GM20000 (cell line): ENCODE results near the gene CSNK1G3.

Experiments
- DNase-seq: peaks from one replicate; pipeline ENCODE4 v3.0.0; 2012; ENCODE audit warnings: low spot score
- TF ChIP-seq, protein P1 (sequence below): IDR thresholded peaks from 2 replicates; pipeline ENCODE4 v1.5.1; 2012; ENCODE audit warnings: mild to moderate bottlenecking, control low read depth; ENCODE audit errors: extremely low read depth, missing control alignments

The CSNK1G3 gene

DNA sequence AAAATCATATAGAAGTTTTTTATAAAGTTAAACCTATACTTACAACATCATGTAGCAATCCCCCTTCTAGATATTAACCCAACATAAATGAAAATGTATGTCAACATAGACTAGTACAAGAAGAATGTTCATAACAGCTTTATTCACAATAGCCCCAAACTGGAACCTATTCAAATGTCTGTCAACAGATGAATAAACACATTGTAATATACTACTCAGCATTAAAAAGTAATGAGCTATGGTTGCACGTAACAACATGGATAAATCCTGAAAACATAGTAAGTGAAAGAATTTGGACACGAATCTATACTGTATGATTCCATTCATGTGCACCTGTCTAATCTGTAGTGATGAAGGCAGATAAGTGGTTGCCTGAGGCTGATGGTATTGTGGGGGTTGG is 73.9 kb downstream of the CSNK1G3 start:
- TF ChIP-seq, protein P1, sequence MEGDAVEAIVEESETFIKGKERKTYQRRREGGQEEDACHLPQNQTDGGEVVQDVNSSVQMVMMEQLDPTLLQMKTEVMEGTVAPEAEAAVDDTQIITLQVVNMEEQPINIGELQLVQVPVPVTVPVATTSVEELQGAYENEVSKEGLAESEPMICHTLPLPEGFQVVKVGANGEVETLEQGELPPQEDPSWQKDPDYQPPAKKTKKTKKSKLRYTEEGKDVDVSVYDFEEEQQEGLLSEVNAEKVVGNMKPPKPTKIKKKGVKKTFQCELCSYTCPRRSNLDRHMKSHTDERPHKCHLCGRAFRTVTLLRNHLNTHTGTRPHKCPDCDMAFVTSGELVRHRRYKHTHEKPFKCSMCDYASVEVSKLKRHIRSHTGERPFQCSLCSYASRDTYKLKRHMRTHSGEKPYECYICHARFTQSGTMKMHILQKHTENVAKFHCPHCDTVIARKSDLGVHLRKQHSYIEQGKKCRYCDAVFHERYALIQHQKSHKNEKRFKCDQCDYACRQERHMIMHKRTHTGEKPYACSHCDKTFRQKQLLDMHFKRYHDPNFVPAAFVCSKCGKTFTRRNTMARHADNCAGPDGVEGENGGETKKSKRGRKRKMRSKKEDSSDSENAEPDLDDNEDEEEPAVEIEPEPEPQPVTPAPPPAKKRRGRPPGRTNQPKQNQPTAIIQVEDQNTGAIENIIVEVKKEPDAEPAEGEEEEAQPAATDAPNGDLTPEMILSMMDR: no peak
- no peak for DNase-seq

- TF ChIP-seq, protein P1: no peak
- DNase-seq: no peak
Observed at GRCh38 chr5:123594434-123594833, 82.5 kb downstream of the CSNK1G3 start.

DNA sequence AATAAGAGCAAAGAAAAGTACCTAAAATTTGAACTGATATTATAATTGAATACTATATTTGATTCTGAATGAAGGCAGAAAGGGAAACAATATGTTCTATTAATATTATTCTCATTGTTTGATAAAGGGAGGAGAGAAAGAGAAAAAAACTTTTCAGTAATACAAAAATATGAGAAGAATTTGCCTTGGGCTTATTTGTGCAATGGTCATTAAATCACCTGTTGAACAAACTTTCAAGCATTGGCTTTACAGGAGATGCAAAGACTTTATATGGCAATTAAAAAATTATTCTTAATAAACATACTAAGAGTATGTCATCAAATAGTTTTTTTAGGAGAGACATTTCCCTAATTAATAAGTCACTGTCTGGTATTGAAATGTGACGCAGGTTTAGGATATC is 85.0 kb downstream of the CSNK1G3 start:
- no peak for DNase-seq
- TF ChIP-seq, protein P1: no peak

DNA sequence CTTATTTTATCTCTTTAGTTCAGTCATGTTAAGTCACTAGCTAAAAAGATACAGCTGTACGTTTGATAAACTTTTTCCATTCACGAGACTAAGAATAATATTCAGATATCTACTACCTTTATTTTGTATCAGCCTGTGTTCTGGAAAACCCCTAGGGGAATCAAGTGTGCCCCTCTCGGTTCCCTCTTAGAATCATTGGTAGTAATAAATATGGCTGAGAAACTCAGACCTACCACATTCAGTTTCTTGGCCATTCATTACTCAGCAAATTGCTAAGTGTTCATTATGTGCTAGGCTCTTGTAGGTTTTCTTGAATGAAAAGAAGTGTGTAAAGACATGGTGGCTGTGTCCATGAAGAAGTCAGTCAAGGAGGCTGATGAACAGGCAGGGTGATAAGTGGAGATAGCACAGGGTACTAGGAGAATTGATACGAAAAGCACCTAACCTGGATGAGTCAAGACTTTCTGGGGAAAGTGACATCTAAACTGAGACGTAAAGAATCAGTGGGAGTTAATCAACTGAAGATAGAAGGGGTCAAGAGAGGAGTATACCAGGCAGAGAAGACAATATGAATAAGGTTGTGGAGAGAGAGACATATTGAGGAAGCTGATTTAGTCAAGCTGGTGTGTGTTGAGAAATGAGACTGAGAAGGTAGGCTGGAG is 86.2 kb downstream of the CSNK1G3 start:
- TF ChIP-seq, protein P1: no peak
- DNase-seq: no peak

- DNase-seq: no peak
- TF ChIP-seq, protein P1: no peak
Observed at GRCh38 chr5:123599171-123599570, 87.2 kb downstream of the CSNK1G3 start.

DNA sequence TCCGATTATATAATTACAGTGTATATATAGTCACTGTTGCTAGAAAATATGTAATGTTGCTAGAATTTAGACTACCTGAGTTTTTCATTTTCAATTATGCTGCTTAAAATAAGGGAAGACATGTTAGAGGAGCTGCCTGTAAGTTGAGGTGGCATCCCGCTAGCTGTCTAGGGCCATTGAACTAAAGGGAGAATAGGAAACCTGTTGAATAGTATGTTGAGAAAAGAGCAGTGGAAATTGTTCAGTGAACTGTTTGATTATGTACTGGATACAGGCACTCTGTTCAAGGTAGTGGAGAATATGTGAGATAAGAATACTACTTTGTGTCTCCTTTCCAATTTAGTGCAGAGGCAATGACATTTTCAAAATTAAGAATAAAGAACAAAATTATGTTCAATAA is 89.6 kb downstream of the CSNK1G3 start:
- no peak for DNase-seq
- TF ChIP-seq, protein P1: no peak

GRCh38 chr5:123605822-123606221 is 93.8 kb downstream of the CSNK1G3 start:
- no peak for DNase-seq
- TF ChIP-seq, protein P1: no peak
